HG03159 (cell line): ENCODE data around the gene FAM193B.

Experiments
- ATAC-seq: cut with Tn5 transposase; IDR thresholded peaks from one replicate; pipeline ENCODE4 v1.9.1; 2021; ENCODE audit warnings: mild to moderate bottlenecking, moderate library complexity; ENCODE audit not compliant: unreplicated experiment

Gene FAM193B

GRCh38 chr5:177503351-177504085 is 50.8 kb downstream of the FAM193B start:
- ATAC-seq: no peak

DNA sequence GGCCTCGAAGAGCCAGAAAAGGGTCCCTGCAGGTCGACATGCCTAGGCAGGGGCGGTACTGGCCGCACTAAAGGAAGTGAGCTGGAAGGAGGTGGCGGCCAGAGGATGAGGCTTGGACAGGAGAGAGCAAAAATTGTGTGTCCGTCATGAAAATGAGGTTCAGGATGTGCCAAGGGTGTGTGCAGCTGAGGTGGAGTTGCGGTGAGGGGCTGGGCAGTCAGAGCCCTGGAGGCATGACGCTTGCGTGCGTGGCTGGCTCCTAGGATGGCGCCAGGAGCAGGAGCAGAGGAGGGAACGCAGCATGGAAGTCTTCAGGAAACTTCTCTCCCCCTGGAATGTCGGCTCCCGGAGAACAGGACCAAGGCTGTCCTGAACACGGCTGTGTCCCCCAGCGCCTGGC is 51.5 kb downstream of the FAM193B start:
- ATAC-seq: no peak

- ATAC-seq: no peak
Observed at GRCh38 chr5:177501874-177502678, 52.3 kb downstream of the FAM193B start.

- ATAC-seq: no peak
Observed at GRCh38 chr5:177500685-177501522, 53.5 kb downstream of the FAM193B start.

DNA sequence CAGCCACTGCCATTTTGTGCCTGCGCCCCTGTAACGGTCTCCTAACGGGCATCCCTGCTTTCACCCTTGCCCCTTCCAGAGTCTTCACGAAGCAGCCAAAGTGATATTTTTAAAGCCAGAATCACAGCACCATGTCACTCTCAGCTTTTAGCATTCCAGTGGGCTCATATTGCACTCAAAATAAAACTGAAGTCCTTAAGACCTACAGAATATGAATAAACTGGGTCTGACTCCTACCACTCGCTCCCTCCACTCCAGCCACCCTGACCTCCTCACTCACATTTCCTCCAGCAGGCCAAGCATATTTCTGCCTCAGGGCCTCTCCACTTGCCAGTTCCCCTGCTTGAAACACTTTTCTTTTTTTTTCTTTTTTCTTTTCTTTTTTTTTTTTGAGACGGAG is 54.5 kb downstream of the FAM193B start:
- ATAC-seq: no peak

GRCh38 chr5:177498013-177498787 is 56.2 kb downstream of the FAM193B start:
- ATAC-seq: no peak

DNA sequence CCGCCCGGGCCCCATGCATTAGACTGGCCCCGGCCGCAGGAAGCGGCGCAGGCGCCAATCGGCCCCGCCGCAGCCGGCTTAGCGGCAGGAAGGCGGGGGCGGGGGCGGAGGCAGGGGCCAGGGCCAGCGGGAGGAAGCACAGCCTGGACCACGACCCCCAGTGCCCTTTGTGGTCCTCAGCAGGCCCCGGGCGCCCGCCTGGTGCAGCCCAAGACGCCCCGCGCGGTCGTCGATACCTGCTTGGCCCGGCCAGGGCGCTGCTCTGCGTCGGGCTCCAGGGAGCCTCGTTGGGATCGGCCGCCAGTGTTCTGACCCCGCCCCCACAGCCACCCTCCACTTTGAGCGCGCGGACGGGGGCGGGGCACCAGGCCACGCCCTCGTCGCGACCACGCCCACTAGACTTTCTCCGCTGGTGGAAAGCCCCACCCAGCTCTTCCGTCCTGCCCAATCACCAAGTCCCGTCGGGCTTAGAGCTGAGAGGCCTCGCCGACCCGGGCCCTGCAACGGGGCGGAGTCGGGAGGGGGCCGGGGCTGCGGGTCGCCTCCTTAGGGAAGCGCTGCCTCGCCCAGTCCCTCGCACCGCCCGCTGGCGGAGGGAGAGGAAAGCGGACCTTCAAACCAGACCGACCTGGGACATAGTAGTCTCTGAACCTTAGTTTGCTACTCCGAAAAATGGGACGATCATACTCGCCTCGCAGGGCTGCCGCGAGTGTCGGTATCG is 56.9 kb downstream of the FAM193B start, which contains the start of gene PDLIM7:
PDLIM7 (minus strand) TSS at position 313 of the 721 bp plus-strand sequence. CDS start 1,092 bp downstream, outside the sequence.
- ATAC-seq: peak; percentile 70

DNA sequence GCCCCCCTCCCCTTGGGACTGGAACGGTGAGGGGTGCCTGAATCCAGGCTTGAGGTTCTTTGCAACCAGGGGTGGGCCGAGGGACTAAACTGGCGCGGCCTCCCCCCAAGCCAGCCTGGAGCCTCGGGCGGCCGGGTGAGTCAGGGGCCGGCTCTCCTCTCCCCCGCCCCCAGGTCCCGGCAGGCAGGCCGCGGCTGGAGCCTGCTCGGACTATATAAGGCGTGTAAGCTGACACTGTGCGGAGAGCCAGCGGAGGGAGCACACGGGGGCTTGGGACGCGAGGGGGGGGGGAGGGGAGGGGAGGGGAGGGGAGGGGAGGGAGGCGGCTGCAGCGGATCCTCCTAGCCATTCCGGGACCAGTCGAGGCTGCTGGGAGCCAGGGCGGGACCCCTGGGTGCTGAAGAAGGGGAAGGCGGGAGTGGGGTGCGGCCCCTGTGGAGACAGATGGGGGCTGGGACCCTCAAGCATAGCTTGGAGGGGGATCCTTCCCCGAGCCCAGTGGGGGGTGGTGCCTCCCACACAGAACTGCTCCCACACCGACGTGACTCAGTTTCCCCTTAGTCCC is 57.6 kb downstream of the FAM193B start:
- no peak for ATAC-seq

DNA sequence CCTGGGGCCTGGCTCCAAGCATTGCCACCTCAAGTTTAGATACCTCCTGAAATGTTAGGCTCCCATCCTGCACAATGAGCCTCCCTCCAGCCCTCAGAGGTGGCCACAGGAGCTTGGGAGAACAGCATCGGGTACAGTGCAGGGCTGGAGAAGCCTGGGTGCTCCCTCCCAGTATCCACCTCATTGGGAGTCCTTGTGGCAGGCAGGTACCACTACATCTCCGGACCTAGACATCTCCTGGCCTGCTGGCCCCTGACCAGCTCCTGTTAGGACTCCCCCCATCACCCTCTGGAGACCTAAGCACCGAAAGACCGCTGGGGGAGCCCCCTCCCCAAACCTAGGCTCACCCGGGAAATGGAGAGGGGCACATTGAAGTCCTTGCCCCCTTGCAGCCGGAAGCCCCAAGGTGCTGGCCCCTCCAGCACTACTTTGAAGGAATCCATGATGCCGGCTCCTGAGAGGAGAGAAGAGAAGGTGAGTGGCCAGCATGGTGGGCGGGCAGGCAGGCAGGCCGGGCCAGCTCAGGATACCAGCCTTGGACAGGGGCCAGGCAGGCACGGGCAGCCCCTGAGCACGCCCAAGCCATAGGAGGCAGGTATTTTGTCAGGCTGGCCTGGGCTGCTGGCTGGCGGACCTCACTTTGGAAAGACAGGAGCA is 58.2 kb downstream of the FAM193B start:
- no peak for ATAC-seq

DNA sequence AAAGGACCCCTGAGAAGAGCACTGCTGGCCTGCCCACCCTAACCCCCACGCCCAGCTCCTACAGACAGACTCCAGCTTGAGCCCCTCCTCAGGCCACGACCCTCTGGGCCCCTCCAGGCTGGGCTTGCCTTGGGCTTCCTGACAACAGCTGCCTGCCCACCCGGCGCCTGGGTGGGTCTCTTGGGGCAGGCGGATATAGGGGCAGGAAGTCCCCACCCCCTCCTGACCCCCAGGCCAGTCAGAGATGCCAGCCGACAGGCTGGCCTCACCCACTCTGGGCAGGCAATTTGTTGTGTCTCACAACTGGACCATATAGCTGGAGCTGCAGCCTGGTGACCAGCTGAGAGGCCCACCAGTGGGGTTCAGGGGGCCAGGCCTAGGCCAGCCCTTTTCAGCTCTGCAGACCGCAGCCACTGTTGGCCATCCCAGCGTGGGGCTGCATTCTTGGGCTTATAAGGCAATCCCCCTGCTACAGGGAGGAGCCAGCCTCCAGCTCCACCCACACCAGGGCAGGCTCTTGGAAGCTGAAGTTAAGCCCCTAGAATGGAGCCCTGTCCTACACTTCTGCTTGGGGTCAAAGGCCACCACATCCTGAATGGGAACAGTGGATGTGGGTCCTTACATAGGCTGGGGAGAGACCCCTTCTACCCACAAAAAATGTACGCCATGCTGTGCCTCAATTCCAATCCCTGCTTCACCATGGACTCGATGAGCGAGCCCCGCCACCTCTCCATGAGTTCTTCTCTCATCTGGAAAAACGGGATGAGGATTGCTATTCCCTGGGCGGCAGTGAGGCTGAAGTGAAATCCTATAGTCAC is 58.9 kb downstream of the FAM193B start:
- ATAC-seq: no peak

DNA sequence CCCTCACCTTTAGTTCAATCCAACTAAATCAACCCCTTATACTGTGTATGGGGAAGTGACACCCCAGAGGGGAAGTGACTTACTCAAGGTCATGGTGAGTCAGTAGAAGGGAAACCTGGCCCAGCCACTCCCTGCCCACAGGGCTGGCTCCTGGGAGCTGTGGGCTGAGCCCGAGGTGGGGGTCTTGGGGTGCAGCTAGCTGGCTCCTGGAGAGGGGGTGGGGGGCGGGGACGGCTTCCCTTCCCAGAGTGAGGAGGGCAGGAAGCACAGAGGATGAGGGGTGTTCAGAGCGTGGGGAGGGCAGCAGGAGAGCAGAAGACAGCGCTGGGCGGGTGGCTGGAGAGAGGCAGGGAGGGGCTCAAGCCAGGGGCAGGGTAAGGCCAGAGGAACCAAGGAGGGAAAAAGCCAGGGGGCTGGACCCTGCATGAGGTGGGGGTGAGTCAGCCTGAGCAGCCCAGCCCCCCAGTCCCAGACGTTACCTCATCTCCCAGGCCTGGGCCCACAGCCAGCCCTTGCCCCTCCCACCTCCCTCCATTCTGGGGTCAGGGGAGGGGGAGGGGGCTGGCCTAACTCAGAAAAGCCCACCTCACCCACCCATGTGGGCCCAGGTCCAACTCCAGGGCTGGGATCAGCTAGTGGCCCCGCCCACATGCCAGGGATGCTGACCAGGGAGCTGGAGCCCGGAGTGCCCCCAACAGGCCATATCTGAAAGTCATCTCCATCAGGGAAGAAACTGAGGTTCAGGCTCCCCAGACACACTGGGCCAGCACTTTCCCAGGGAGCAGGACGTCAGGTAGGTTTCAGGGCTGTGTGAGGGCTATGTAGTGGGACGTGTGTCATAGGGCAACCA is 59.8 kb downstream of the FAM193B start:
- no peak for ATAC-seq

- ATAC-seq: no peak
Observed at GRCh38 chr5:177493795-177494345, 60.5 kb downstream of the FAM193B start.

DNA sequence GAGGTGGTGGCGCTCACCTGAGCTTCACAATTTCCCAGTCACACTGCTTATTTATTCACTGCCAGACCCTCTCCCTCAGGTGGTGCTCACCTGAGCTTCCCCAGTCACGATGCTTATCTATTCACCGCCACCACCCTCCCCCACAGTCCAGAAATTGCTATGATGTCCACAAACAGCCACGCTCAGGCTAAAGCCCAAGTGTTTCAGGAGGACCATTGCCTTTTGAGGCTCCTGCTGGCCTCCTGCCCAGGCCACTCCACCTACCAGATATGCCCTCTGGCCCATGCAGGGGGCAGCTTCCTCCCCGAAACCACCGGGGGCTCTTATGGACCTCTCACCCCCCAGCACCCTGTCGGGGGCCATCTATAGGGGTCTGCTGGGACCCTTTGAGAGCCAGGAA is 61.5 kb downstream of the FAM193B start:
- no peak for ATAC-seq

DNA sequence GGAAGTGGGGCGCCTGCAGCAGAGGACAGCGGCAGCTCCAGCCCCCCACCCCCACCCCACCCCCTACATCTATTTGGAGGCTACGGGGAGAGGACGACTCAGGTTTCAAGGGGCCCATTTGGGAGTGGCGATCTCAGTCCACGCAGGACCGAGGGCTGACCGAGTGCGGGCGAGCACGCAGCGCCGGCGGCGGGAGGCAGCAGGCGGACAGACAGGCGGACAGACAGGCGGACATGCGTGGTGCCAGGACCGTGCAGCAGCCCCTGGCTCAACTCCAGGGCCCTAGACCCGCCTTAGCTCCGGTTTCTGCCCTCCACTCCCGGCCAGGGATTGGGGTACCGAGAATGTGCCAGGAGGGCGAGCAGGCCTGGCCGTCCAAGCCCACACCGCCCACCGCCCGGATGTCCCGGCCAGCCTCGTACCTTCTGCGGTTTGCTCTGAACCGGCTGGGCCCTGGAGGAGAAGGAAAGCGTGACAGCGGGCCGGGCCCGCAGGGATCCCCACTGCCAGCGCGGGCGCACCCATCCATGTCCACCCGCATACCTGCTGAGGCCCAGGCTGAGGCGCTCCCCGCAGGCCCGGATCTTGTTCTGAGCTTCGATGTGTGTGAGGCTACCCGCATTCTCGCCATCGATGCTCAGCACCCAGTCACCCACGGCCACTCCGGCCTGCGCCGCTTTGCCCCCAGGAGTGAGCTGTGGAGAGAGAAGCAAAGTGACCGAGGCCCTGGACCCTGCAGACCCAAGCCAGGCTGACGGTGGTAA is 62.2 kb downstream of the FAM193B start:
- ATAC-seq: no peak

DNA sequence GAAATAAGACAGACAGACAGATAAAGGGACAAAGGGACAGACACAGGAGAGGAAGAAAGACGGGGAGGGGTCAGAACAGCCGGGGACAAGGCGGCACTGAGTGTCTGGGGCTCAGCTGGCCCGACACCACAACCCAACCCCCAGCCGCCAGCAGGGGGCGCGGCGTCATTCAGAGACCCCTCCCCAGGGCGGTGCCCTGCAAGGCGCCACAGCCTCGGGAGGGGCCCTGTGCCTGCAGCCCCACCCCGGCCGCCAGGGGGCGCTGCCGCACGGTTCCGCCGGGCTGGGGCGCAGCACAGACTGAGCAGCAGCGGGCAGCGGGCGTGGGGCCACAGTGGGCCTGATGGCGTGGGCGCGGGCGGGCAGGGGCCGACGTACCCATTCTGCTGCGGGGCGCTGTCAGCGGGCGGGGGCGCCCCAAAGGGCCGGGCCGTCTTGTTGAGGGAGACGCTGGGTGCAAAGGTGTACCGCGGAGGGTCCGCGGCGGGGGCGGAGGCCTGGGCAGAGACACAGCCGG is 62.9 kb downstream of the FAM193B start:
- ATAC-seq: no peak

- no peak for ATAC-seq
Observed at GRCh38 chr5:177490992-177491391, 63.4 kb downstream of the FAM193B start.
